NT2/D1 (cell line): ENCODE results near the gene PARVG.

Experiments
- SUZ12 ChIP-seq: IDR thresholded peaks from 2 replicates; pipeline ENCODE4 v1.6.1; 2011; ENCODE audit not compliant: insufficient read length, insufficient read depth; ENCODE audit errors: extremely low read depth
- YY1 ChIP-seq: IDR thresholded peaks from 2 replicates; pipeline ENCODE4 v1.6.1; 2011; ENCODE audit not compliant: insufficient read length, insufficient read depth

- no peak for TF ChIP-seq YY1
- TF ChIP-seq SUZ12: no peak
These were observed 34.5 kb upstream of the PARVG start for GRCh38 chr22:44146088-44146861.
